GM12878 (cell line): ENCODE results near the gene G6PC1. TPM values are rescaled to one million over a fixed set of nuclear protein-coding genes. Genes with fewer than 3 reads are reported as not detected.

Experiments
- ATAC-seq: fragments of 200-7000 bp; cut with Tn5 transposase; 3 replicates; pipeline ENCODE4 v1.9.1; 2020; ENCODE audit warnings: mild to moderate bottlenecking, moderate library complexity
- BruUV-seq: library from RNA; stranded (reverse); fragments of 400-500 nt; replicated peaks from 2 replicates; lab custom pipeline; 2021; lab: Mats Ljungman, UMichigan
- CTCF ChIA-PET: fragments of 300-600 bp; sonication (Branson Sonifier 250); formaldehyde crosslinking; extraction: SDS; loops from one replicate; lab custom pipeline; 2021; ENCODE audit warnings: inconsistent platforms; lab: Yijun Ruan, JAX
- POLR2A ChIA-PET: fragments of 350-600 bp; formaldehyde crosslinking; extraction: SDS; loops from one replicate; lab custom pipeline; 2021; ENCODE audit warnings: inconsistent platforms; lab: Charles Lee
- RAD21 ChIA-PET: fragments of 300-600 bp; sonication (Branson Sonifier 250); formaldehyde crosslinking; loops from one replicate; lab custom pipeline; 2023; ENCODE audit warnings: antibody characterized with exemption; ENCODE audit not compliant: unreplicated experiment; lab: Charles Lee
- SMC1A ChIA-PET: fragments of 300-600 bp; sonication (Branson Sonifier 250); formaldehyde crosslinking; loops from one replicate; lab custom pipeline; 2023; ENCODE audit not compliant: unreplicated experiment, uncharacterized antibody; lab: Charles Lee
- DNase-seq: peaks from one replicate; pipeline ENCODE4 v3.0.0-alpha.2; 2011; ENCODE audit warnings: low read depth, low spot score
- FAIRE-seq: peaks from 3 replicates; lab custom pipeline; 2011; peaks lifted over from hg19 to GRCh38; lab: Jason Lieb, UNC
- H2AFZ ChIP-seq: 2 replicates; pipeline ENCODE4 v1.6.0; 2011; ENCODE audit warnings: low read depth, low read length, control low read depth; ENCODE audit not compliant: control insufficient read depth
- H3K27ac ChIP-seq: 2 replicates; pipeline ENCODE4 v1.5.1; 2011; ENCODE audit warnings: control low read depth; ENCODE audit not compliant: control insufficient read depth, insufficient read depth
- H3K27me3 ChIP-seq, 2 experiments: replicated peaks in 1 of 2; 2 replicates each; pipeline versions ENCODE4 v1.6.0 to v1.6.1; 2011; ENCODE audit warnings: low read length in 1 of 2; ENCODE audit not compliant: control insufficient read depth in 2 of 2, insufficient read depth in 2 of 2
- H3K36me3 ChIP-seq, 2 experiments: 2 replicates each; pipeline ENCODE4 v1.5.1; 2011; ENCODE audit warnings: low read length in 1 of 2; ENCODE audit not compliant: control insufficient read depth in 2 of 2, insufficient read depth in 2 of 2
- H3K4me1 ChIP-seq: 2 replicates; pipeline ENCODE4 v1.6.1; 2011; ENCODE audit warnings: mild to moderate bottlenecking, low read length, moderate library complexity, mixed read lengths; ENCODE audit not compliant: control insufficient read depth, insufficient read depth
- H3K4me2 ChIP-seq: 2 replicates; pipeline ENCODE4 v1.6.0; 2011; ENCODE audit warnings: control low read depth; ENCODE audit not compliant: control insufficient read depth, insufficient read depth
- H3K4me3 ChIP-seq: fragments of 200-600 bp; sonication (generic); 2 replicates; pipeline ENCODE4 v1.5.1; 2016
- H3K79me2 ChIP-seq: 2 replicates; pipeline ENCODE4 v1.6.0; 2011; ENCODE audit warnings: low read length; ENCODE audit not compliant: control insufficient read depth, insufficient read depth
- H3K9ac ChIP-seq: 2 replicates; pipeline ENCODE4 v1.8.0; 2011; ENCODE audit warnings: low read length, control low read depth, mixed read lengths; ENCODE audit not compliant: control insufficient read depth, insufficient read depth
- H3K9me3 ChIP-seq: replicated peaks from 3 replicates; pipeline ENCODE4 v1.5.1; 2011; ENCODE audit warnings: mild to moderate bottlenecking, low read length; ENCODE audit not compliant: control insufficient read depth, insufficient read depth
- H4K20me1 ChIP-seq: 2 replicates; pipeline ENCODE4 v1.6.0; 2011; ENCODE audit not compliant: control insufficient read depth, insufficient read depth
- CBX3 ChIP-seq: fragments of 200-600 bp; sonication (generic); IDR thresholded peaks from 2 replicates; pipeline ENCODE4 v1.6.1; 2016; ENCODE audit warnings: low read depth, borderline replicate concordance
- CREB1 ChIP-seq: IDR thresholded peaks from 2 replicates; pipeline ENCODE4 v1.6.1; 2012; ENCODE audit warnings: low read depth, mild to moderate bottlenecking, inconsistent platforms
- DPF2 ChIP-seq: fragments of 450-650 bp; IDR thresholded peaks from 2 replicates; pipeline ENCODE4 v1.6.1; 2017; ENCODE audit warnings: mild to moderate bottlenecking
- KDM1A ChIP-seq: fragments of 200-600 bp; sonication (generic); IDR thresholded peaks from 2 replicates; pipeline ENCODE4 v1.6.1; 2016; ENCODE audit warnings: borderline replicate concordance
- KLF5 ChIP-seq: fragments of 450-650 bp; IDR thresholded peaks from 2 replicates; pipeline ENCODE4 v1.6.1; 2014; ENCODE audit warnings: mild to moderate bottlenecking; ENCODE audit not compliant: partially characterized antibody
- MAX ChIP-seq: IDR thresholded peaks from 2 replicates; pipeline ENCODE4 v1.6.1; 2012; ENCODE audit warnings: low read depth, low read length, improper control_type of control experiment
- MEF2A ChIP-seq: IDR thresholded peaks from 2 replicates; pipeline ENCODE4 v1.6.1; 2011; ENCODE audit warnings: low read depth, mild to moderate bottlenecking, low read length, moderate library complexity; ENCODE audit not compliant: insufficient read depth
- RAD21 ChIP-seq: IDR thresholded peaks from 2 replicates; pipeline ENCODE4 v1.6.1; 2011; ENCODE audit warnings: mild to moderate bottlenecking, low read depth, low read length, moderate library complexity; ENCODE audit not compliant: insufficient read depth
- RFX5 ChIP-seq: IDR thresholded peaks from 2 replicates; pipeline ENCODE4 v1.6.1; 2011; ENCODE audit warnings: low read depth, low read length, improper control_type of control experiment
- SIX5 ChIP-seq: IDR thresholded peaks from 2 replicates; pipeline ENCODE4 v1.6.1; 2011; ENCODE audit warnings: mild to moderate bottlenecking, low read depth, low read length, moderate library complexity; ENCODE audit not compliant: severe bottlenecking
- ZNF274 ChIP-seq: IDR thresholded peaks from one replicate; pipeline ENCODE4 v1.8.0; 2011; ENCODE audit not compliant: insufficient read length, insufficient read depth
- WGBS: methylation state at CpG from one replicate; pipeline ENCODE4 v1.1.6; 2016; ENCODE audit warnings: low lambda C conversion rate; ENCODE audit not compliant: insufficient replicate concordance, insufficient coverage; ENCODE audit errors: missing lambda C conversion rate; 5-methylcytosine and 5-hydroxymethylcytosine counted together
- in situ Hi-C: fragments of 300-500 bp; cut with MboI; formaldehyde crosslinking; loops from 9 replicates; pipeline ENCODE4 v1.14.3; 2018; ENCODE audit warnings: mixed read lengths
- intact Hi-C: fragments of 100-400 bp; cut with micrococcal nuclease; formaldehyde crosslinking; loops from one replicate; pipeline ENCODE4 v1.14.2; 2022; ENCODE audit not compliant: unreplicated experiment
- polyA plus RNA-seq, 11 experiments: library from polyadenylated mRNA; depleted of rRNA in 4 of 11; unstranded in 6 of 11; stranded (reverse) in 5 of 11; fragments of >200 nt; fragmentation: Nextera tagmentation in 4 of 11; fragmentation: Illumina TruSeq in 1 of 11; extraction: Ambion mirVana in 4 of 11; extraction: Trizol in 1 of 11; gene quantifications; 1 replicate in 1 of 11; 2 replicates in 10 of 11; pipeline versions ENCODE4 v1.2.1 to v1.2.3, GENCODE V29; 2011 to 2016; ENCODE audit warnings: inconsistent platforms in 2 of 11, missing spikeins in 2 of 11, low read depth in 1 of 11
- total RNA-seq, 4 experiments: library from RNA; depleted of rRNA in 3 of 4; stranded (reverse); fragments of >200 nt in 3 of 4; fragmentation: Illumina TruSeq in 1 of 4; extraction: Trizol in 1 of 4; gene quantifications; 2 replicates each; pipeline versions ENCODE4 v1.2.1 to v1.2.3, GENCODE V29; 2013 to 2021

The G6PC1 gene
- total and polyA plus RNA-seq, 10 of the 15 experiments (the other 5 are each of a cell fraction or from before 2014, with no cell fraction given), result not detected

- no TSS peak for BruUV-seq
- CTCF ChIA-PET, result interaction anchor here (1.4 kb wide), 1 partner anchor 51 kb away, joined by 3 read pairs; the partner anchor contains the start of gene RPL27
- intact Hi-C loops, result no loop called here
- H3K27ac ChIP-seq, result no peak overlapping the region
- ATAC-seq (no peak), DNase-seq (no peak), FAIRE-seq (no peak)
- in situ Hi-C loops, result no loop called here
- H3K9ac ChIP-seq, result no peak overlapping the region
- no peak overlapping the region for H3K4me2 ChIP-seq
- no peaks in the 10 kb centered on the region; the same call in 1 of the 2 replicates for H4K20me1 ChIP-seq
- H3K4me3 ChIP-seq, result no peak overlapping the region
- SMC1A ChIA-PET, result no interaction called here
- peaks cover 0 to 12% of the 10 kb centered on the region in 2 experiments; a peak in 3 of 4 replicates for H3K36me3 ChIP-seq
- H3K27me3 ChIP-seq, result no peaks in the 10 kb centered on the region
- H3K4me1 ChIP-seq, result no peaks in the 10 kb centered on the region
- TF ChIP-seq CBX3, result no peak
- no peak for TF ChIP-seq CREB1
- no peak for TF ChIP-seq SIX5
- no peak for TF ChIP-seq KDM1A
- no peak for TF ChIP-seq DPF2
- no peak for TF ChIP-seq MEF2A
- TF ChIP-seq RAD21, result no peak
- no peak for TF ChIP-seq ZNF274
- no peak for TF ChIP-seq KLF5
- TF ChIP-seq MAX, result no peak
- no peak for TF ChIP-seq RFX5
- no peaks in the 10 kb centered on the region for H3K9me3 ChIP-seq
- WGBS, result 100% methylated on average over 1 of the region's 1 CpG
- H3K79me2 ChIP-seq, result no peaks in the 10 kb centered on the region
- RAD21 ChIA-PET, result no interaction called here
- POLR2A ChIA-PET, result no interaction called here
- H2AFZ ChIP-seq, result no peak overlapping the region
Observed at GRCh38 chr17:42946812-42947211, 46.2 kb downstream of the G6PC1 start.
